Osteoblast (primary cell): ENCODE data around the gene ARHGEF7. TPM values are rescaled to one million over a fixed set of nuclear protein-coding genes. Genes with fewer than 3 reads are reported as not detected.

Experiments used
- DNase-seq: peaks from one replicate; pipeline ENCODE4 v3.0.0; 2011; ENCODE audit warnings: low spot score, mixed read lengths; ENCODE audit not compliant: insufficient read length; ENCODE audit errors: missing footprints
- H2AFZ ChIP-seq: 2 replicates; pipeline ENCODE4 v1.6.0; 2011; ENCODE audit warnings: mild to moderate bottlenecking, low read length
- H3K27ac ChIP-seq: 2 replicates; pipeline ENCODE4 v1.5.1; 2011; ENCODE audit warnings: mild to moderate bottlenecking, low read depth, low read length, moderate library complexity
- H3K27me3 ChIP-seq: 2 replicates; pipeline ENCODE4 v1.6.0; 2012; ENCODE audit warnings: mild to moderate bottlenecking, control low read depth, inconsistent platforms, low read length, moderate library complexity; ENCODE audit not compliant: insufficient read depth
- H3K36me3 ChIP-seq: 2 replicates; pipeline ENCODE4 v1.5.1; 2011; ENCODE audit warnings: mild to moderate bottlenecking, low read length, control low read depth, moderate library complexity; ENCODE audit not compliant: insufficient read depth
- H3K4me1 ChIP-seq: 2 replicates; pipeline ENCODE4 v1.5.1; 2011; ENCODE audit warnings: mild to moderate bottlenecking, low read length, control low read depth, moderate library complexity; ENCODE audit not compliant: insufficient read depth
- H3K4me2 ChIP-seq: 2 replicates; pipeline ENCODE4 v1.6.0; 2011; ENCODE audit warnings: mild to moderate bottlenecking, low read length; ENCODE audit not compliant: insufficient read depth
- H3K4me3 ChIP-seq: fragments of 200-600 bp; sonication (generic); 3 replicates; pipeline ENCODE4 v1.5.1; 2012; ENCODE audit warnings: mild to moderate bottlenecking, low read length, inconsistent platforms; ENCODE audit not compliant: insufficient read depth
- H3K79me2 ChIP-seq: 2 replicates; pipeline ENCODE4 v1.6.0; 2012; ENCODE audit warnings: mild to moderate bottlenecking, low read length, control low read depth, inconsistent platforms; ENCODE audit not compliant: insufficient read depth
- H3K9me3 ChIP-seq: 2 replicates; pipeline ENCODE4 v1.5.1; 2011; ENCODE audit warnings: low read depth, low read length, control low read depth
- H4K20me1 ChIP-seq: 2 replicates; pipeline ENCODE4 v1.6.0; 2012; ENCODE audit warnings: mild to moderate bottlenecking, low read length, control low read depth; ENCODE audit not compliant: insufficient read depth
- CTCF ChIP-seq: IDR thresholded peaks from 2 replicates; pipeline ENCODE4 v1.5.1; 2011; ENCODE audit warnings: mild to moderate bottlenecking, low read depth, low read length, moderate library complexity; ENCODE audit errors: extremely low read depth
- total RNA-seq: library from RNA; depleted of rRNA; stranded (reverse); fragments of >200 nt; gene quantifications from 2 replicates; pipeline ENCODE4 v1.2.3, GENCODE V29; 2012

Gene ARHGEF7
- total RNA-seq, 1 donor, result 27.5 TPM

GRCh38 chr13:111270126-111270525, 155.0 kb downstream of the ARHGEF7 start:
- H4K20me1 ChIP-seq, result no peaks in the 10 kb centered on the region
- peak overlapping the region; percentile 71 for H3K27ac ChIP-seq

GRCh38 chr13:111270765-111271698, 155.9 kb downstream of the ARHGEF7 start:
- TF ChIP-seq CTCF, result no peak
- H3K27ac ChIP-seq, result peak overlapping the region; percentile 71
- peaks cover 8% of the 10 kb centered on the region for H3K79me2 ChIP-seq
- H3K9me3 ChIP-seq, result no peaks in the 10 kb centered on the region
- H2AFZ ChIP-seq, result no peak overlapping the region
- H3K4me1 ChIP-seq, result peaks cover 15% of the 10 kb centered on the region
- DNase-seq, result peak; percentile 90
- peaks cover 31% of the 10 kb centered on the region for H3K36me3 ChIP-seq
- H4K20me1 ChIP-seq, result no peaks in the 10 kb centered on the region
- H3K27me3 ChIP-seq, result no peaks in the 10 kb centered on the region
- peak overlapping the region; percentile 57 for H3K4me3 ChIP-seq
- peak overlapping the region; percentile 83 for H3K4me2 ChIP-seq

More at GRCh38 chr13:111270126-111270525, 155.0 kb downstream of the ARHGEF7 start:
- Histone ChIP-seq H3K9me3 (no peaks in the 10 kb centered on the region), H3K79me2 (peaks cover 11% of the 10 kb centered on the region), H2AFZ (no peak overlapping the region), H3K36me3 (peaks cover 25% of the 10 kb centered on the region), H3K27me3 (no peaks in the 10 kb centered on the region), H3K4me3 (peak overlapping the region; percentile 57), H3K4me1 (peaks cover 15% of the 10 kb centered on the region), H3K4me2 (peak overlapping the region; percentile 83)
- peak; percentile 78 for DNase-seq
- no peak for TF ChIP-seq CTCF

GRCh38 chr13:111272117-111272516, 157.0 kb downstream of the ARHGEF7 start:
- Histone ChIP-seq H3K27me3 (no peaks in the 10 kb centered on the region), H3K4me2 (no peak overlapping the region), H3K4me3 (no peak overlapping the region), H4K20me1 (no peaks in the 10 kb centered on the region), H3K36me3 (peaks cover 40% of the 10 kb centered on the region), H3K9me3 (no peaks in the 10 kb centered on the region), H2AFZ (no peak overlapping the region), H3K27ac (peak overlapping the region; percentile 35), H3K79me2 (peaks cover 8% of the 10 kb centered on the region), H3K4me1 (peaks cover 15% of the 10 kb centered on the region)
- DNase-seq, result no peak
- TF ChIP-seq CTCF, result no peak

GRCh38 chr13:111275382-111275781, 160.3 kb downstream of the ARHGEF7 start:
- Histone ChIP-seq H3K27me3 (no peaks in the 10 kb centered on the region), H3K36me3 (peaks cover 38% of the 10 kb centered on the region), H3K4me3 (no peak overlapping the region), H3K4me1 (peaks cover 12% of the 10 kb centered on the region), H2AFZ (no peak overlapping the region), H3K4me2 (no peak overlapping the region), H3K79me2 (peaks cover 20% of the 10 kb centered on the region), H4K20me1 (no peaks in the 10 kb centered on the region), H3K27ac (no peak overlapping the region), H3K9me3 (no peaks in the 10 kb centered on the region)
- TF ChIP-seq CTCF, result no peak
- no peak for DNase-seq
